H1 (cell line): ENCODE measurements around the gene CAPS. TPM values are rescaled to one million over a fixed set of nuclear protein-coding genes. Genes with fewer than 3 reads are reported as not detected.

ENCODE experiments used
- CTCF ChIA-PET: fragments of 300-600 bp; sonication (Branson Sonifier 250); formaldehyde crosslinking; loops from one replicate; lab custom pipeline; 2021; ENCODE audit not compliant: partially characterized antibody; lab: Charles Lee
- POLR2A ChIA-PET: fragments of 300-600 bp; sonication (Branson Sonifier 250); formaldehyde crosslinking; loops from one replicate; lab custom pipeline; 2021; ENCODE audit warnings: inconsistent platforms; ENCODE audit not compliant: partially characterized antibody; lab: Charles Lee
- DNase-seq, 2 experiments: peaks; one replicate each; pipeline versions ENCODE4 v3.0.0 to v3.0.0-alpha.2; 2010 to 2022; ENCODE audit warnings: low spot score in 2 of 2, low read depth in 1 of 2, mixed read lengths in 1 of 2
- FAIRE-seq: peaks from 2 replicates; lab custom pipeline; 2011; peaks lifted over from hg19 to GRCh38; lab: Jason Lieb, UNC
- H2AFZ ChIP-seq: 2 replicates; pipeline ENCODE4 v1.8.1; 2012; ENCODE audit warnings: low read length, inconsistent platforms
- H2AK5ac ChIP-seq: 2 replicates; pipeline ENCODE4 v1.6.1; 2013; ENCODE audit warnings: low read depth, low read length
- H2BK120ac ChIP-seq: replicated peaks from 2 replicates; pipeline ENCODE3; 2013; ENCODE audit warnings: low read depth, low read length, inconsistent platforms
- H2BK12ac ChIP-seq: 2 replicates; pipeline ENCODE4 v1.6.1; 2013; ENCODE audit warnings: low read depth, low read length
- H2BK15ac ChIP-seq: 2 replicates; pipeline ENCODE4 v1.6.1; 2013; ENCODE audit warnings: low read length
- H2BK20ac ChIP-seq: 2 replicates; pipeline ENCODE4 v1.6.1; 2013; ENCODE audit warnings: low read length
- H2BK5ac ChIP-seq: 2 replicates; pipeline ENCODE4 v1.6.1; 2013; ENCODE audit warnings: low read depth, low read length
- H3K14ac ChIP-seq: 2 replicates; pipeline ENCODE4 v1.6.1; 2013; ENCODE audit warnings: inconsistent platforms; ENCODE audit not compliant: insufficient read length
- H3K18ac ChIP-seq: 2 replicates; pipeline ENCODE4 v1.6.1; 2013; ENCODE audit warnings: low read length; ENCODE audit errors: extremely low read depth
- H3K23ac ChIP-seq: 2 replicates; pipeline ENCODE4 v1.6.1; 2013; ENCODE audit warnings: inconsistent platforms; ENCODE audit not compliant: insufficient read length
- H3K23me2 ChIP-seq: 2 replicates; pipeline ENCODE4 v1.6.1; 2013; ENCODE audit warnings: low read depth, low read length
- H3K27ac ChIP-seq: 2 replicates; pipeline ENCODE4 v1.6.1; 2011; ENCODE audit warnings: low read depth, low read length, inconsistent platforms
- H3K27me3 ChIP-seq, 4 experiments: replicated peaks in 1 of 4; 1 replicate in 1 of 4; 2 replicates in 3 of 4; pipeline versions ENCODE4 v1.6.1 to v1.8.1; 2011 to 2013; ENCODE audit warnings: low read length in 3 of 4, mild to moderate bottlenecking in 3 of 4, inconsistent platforms in 2 of 4, mixed read lengths in 2 of 4, moderate library complexity in 1 of 4; ENCODE audit not compliant: control insufficient read depth in 3 of 4, insufficient read depth in 3 of 4; ENCODE audit errors: extremely low read depth in 1 of 4
- H3K36me3 ChIP-seq, 4 experiments: 2 replicates each; pipeline versions ENCODE4 v1.6.1 to v1.8.1; 2011 to 2013; ENCODE audit warnings: mild to moderate bottlenecking in 4 of 4, low read length in 3 of 4, moderate library complexity in 2 of 4, control low read depth in 1 of 4, inconsistent platforms in 1 of 4; ENCODE audit not compliant: insufficient read depth in 4 of 4, control insufficient read depth in 2 of 4
- H3K4ac ChIP-seq: replicated peaks from 2 replicates; pipeline ENCODE3; 2013; ENCODE audit warnings: low read length, low read depth, mixed read lengths, inconsistent platforms; ENCODE audit not compliant: insufficient read length
- H3K4me1 ChIP-seq, 4 experiments: replicated peaks in 1 of 4; 1 replicate in 1 of 4; 2 replicates in 3 of 4; pipeline versions ENCODE4 v1.6.1 to v1.8.1; 2011 to 2013; ENCODE audit warnings: low read length in 3 of 4, inconsistent platforms in 2 of 4, mixed read lengths in 1 of 4; ENCODE audit not compliant: insufficient read depth in 4 of 4, control insufficient read depth in 3 of 4
- H3K4me2 ChIP-seq, 2 experiments: 2 replicates each; pipeline versions ENCODE4 v1.6.1 to v1.8.1; 2011 to 2013; ENCODE audit warnings: low read depth in 2 of 2, low read length in 2 of 2, control low read depth in 1 of 2, inconsistent platforms in 1 of 2, mild to moderate bottlenecking in 1 of 2; ENCODE audit not compliant: insufficient read depth in 1 of 2
- H3K4me3 ChIP-seq, 4 experiments: fragments of 200-600, 300-600 bp in 1 of 4; sonication (generic), shearing (Covaris generic), sonication (Bioruptor Twin) in 1 of 4; 2 replicates each; pipeline versions ENCODE4 v1.5.1 to v1.8.1; 2011 to 2016; ENCODE audit warnings: low read length in 4 of 4, low read depth in 3 of 4, control low read depth in 2 of 4, inconsistent platforms in 2 of 4, mild to moderate bottlenecking in 2 of 4, mixed read lengths in 1 of 4, moderate library complexity in 1 of 4; ENCODE audit not compliant: insufficient read depth in 2 of 4; ENCODE audit errors: extremely low read depth in 1 of 4
- H3K56ac ChIP-seq: replicated peaks from 2 replicates; pipeline ENCODE3; 2013; ENCODE audit warnings: low read depth, mild to moderate bottlenecking, mixed read lengths, low read length, inconsistent platforms; ENCODE audit not compliant: insufficient read length
- H3K79me1 ChIP-seq: 2 replicates; pipeline ENCODE4 v1.6.1; 2013; ENCODE audit warnings: low read depth, low read length, control low read depth
- H3K79me2 ChIP-seq, 2 experiments: 2 replicates each; pipeline versions ENCODE4 v1.6.1 to v1.8.1; 2012 to 2013; ENCODE audit warnings: low read length in 2 of 2, mild to moderate bottlenecking in 2 of 2, inconsistent platforms in 1 of 2; ENCODE audit not compliant: insufficient read depth in 2 of 2, control insufficient read depth in 1 of 2
- H3K9ac ChIP-seq, 4 experiments: replicated peaks in 1 of 4; 1 replicate in 1 of 4; 2 replicates in 3 of 4; pipeline versions ENCODE4 v1.6.1 to v1.8.1; 2011 to 2013; ENCODE audit warnings: low read depth in 3 of 4, low read length in 3 of 4, control low read depth in 2 of 4, mild to moderate bottlenecking in 2 of 4, moderate library complexity in 2 of 4, inconsistent platforms in 1 of 4; ENCODE audit errors: extremely low read depth in 1 of 4
- H3K9me3 ChIP-seq, 2 experiments: 2 replicates each; pipeline versions ENCODE4 v1.6.1 to v1.8.1; 2012 to 2013; ENCODE audit warnings: mild to moderate bottlenecking in 2 of 2, moderate library complexity in 2 of 2, control low read depth in 1 of 2, inconsistent platforms in 1 of 2, low read depth in 1 of 2, low read length in 1 of 2, mixed read lengths in 1 of 2; ENCODE audit not compliant: insufficient read depth in 2 of 2
- H4K20me1 ChIP-seq, 2 experiments: replicated peaks in 1 of 2; 2 replicates each; pipeline versions ENCODE3 to v1.8.1; 2011 to 2013; ENCODE audit warnings: inconsistent platforms in 2 of 2, low read length in 2 of 2, mild to moderate bottlenecking in 1 of 2; ENCODE audit not compliant: insufficient read depth in 2 of 2, control insufficient read depth in 1 of 2
- H4K5ac ChIP-seq: 2 replicates; pipeline ENCODE4 v1.6.1; 2013; ENCODE audit warnings: low read length, low read depth, mixed read lengths, inconsistent platforms; ENCODE audit not compliant: insufficient read length
- H4K8ac ChIP-seq: 2 replicates; pipeline ENCODE4 v1.8.0; 2013; ENCODE audit warnings: mild to moderate bottlenecking, moderate library complexity, low read length, inconsistent platforms; ENCODE audit not compliant: insufficient read depth; ENCODE audit errors: extremely low read depth
- H4K91ac ChIP-seq: replicated peaks from 2 replicates; pipeline ENCODE3; 2013; ENCODE audit warnings: low read length, mixed read lengths, inconsistent platforms; ENCODE audit not compliant: insufficient read length
- BACH1 ChIP-seq: IDR thresholded peaks from 2 replicates; pipeline ENCODE4 v1.6.1; 2012; ENCODE audit warnings: low read length, improper control_type of control experiment
- CBX5 ChIP-seq: fragments of 300-800, 300-1000 bp; sonication (generic); IDR thresholded peaks from 2 replicates; pipeline ENCODE4 v1.7.1; 2016; ENCODE audit warnings: antibody characterized with exemption, low read length, low read depth
- GTF2F1 ChIP-seq: IDR thresholded peaks from 2 replicates; pipeline ENCODE4 v1.6.1; 2012; ENCODE audit warnings: low read depth, low read length, improper control_type of control experiment, borderline replicate concordance
- KDM1A ChIP-seq: fragments of 200-600, 300-600 bp; sonication (generic); IDR thresholded peaks from 2 replicates; pipeline ENCODE4 v1.7.1; 2016; ENCODE audit warnings: mild to moderate bottlenecking, low read length, borderline replicate concordance
- KDM4A ChIP-seq: IDR thresholded peaks from one replicate; pipeline ENCODE4 v1.7.1; 2012; ENCODE audit warnings: low read depth, mild to moderate bottlenecking, moderate library complexity, low read length, inconsistent platforms; ENCODE audit not compliant: severe bottlenecking
- PHF8 ChIP-seq: fragments of 200-600 bp; sonication (generic); conservative IDR thresholded peaks from 2 replicates; pipeline ENCODE4 v1.7.1; 2012; ENCODE audit warnings: low read depth, mild to moderate bottlenecking, inconsistent platforms, low read length, moderate library complexity
- SIRT6 ChIP-seq: IDR thresholded peaks from one replicate; pipeline ENCODE4 v1.7.1; 2012; ENCODE audit warnings: low read length, inconsistent platforms
- SP2 ChIP-seq: IDR thresholded peaks from 2 replicates; pipeline ENCODE4 v1.6.1; 2012; ENCODE audit warnings: mild to moderate bottlenecking, low read length, inconsistent platforms
- SRF ChIP-seq: IDR thresholded peaks from 2 replicates; pipeline ENCODE4 v1.6.1; 2011; ENCODE audit warnings: mild to moderate bottlenecking, low read depth, low read length, moderate library complexity
- YY1 ChIP-seq: IDR thresholded peaks from 2 replicates; pipeline ENCODE4 v1.6.1; 2011; ENCODE audit warnings: low read depth, mild to moderate bottlenecking, low read length
- WGBS, 2 experiments: shearing (Covaris generic) in 1 of 2; methylation state at CpG; one replicate each; pipeline versions ENCODE4 v1.1.6 to v1.1.7; 2013 to 2015; ENCODE audit warnings: low lambda C conversion rate in 2 of 2, mixed read lengths in 2 of 2, inconsistent platforms in 1 of 2, low coverage in 1 of 2, missing lambda C conversion rate in 1 of 2; ENCODE audit not compliant: insufficient replicate concordance in 2 of 2, insufficient coverage in 1 of 2, insufficient read length in 1 of 2; ENCODE audit errors: extremely low coverage in 1 of 2, missing lambda C conversion rate in 1 of 2; 5-methylcytosine and 5-hydroxymethylcytosine counted together
- polyA plus RNA-seq, 7 experiments: library from polyadenylated mRNA; depleted of rRNA in 3 of 7; stranded (reverse) in 5 of 7; unstranded in 2 of 7; fragments of >200 nt in 5 of 7; fragments of 200-250 nt in 2 of 7; gene quantifications; 1 replicate in 5 of 7; 2 replicates in 1 of 7; 4 replicates in 1 of 7; pipeline versions ENCODE4 v1.2.1 to v1.2.3, GENCODE V29; 2011 to 2013; ENCODE audit warnings: missing spikeins in 2 of 7, mixed read lengths in 2 of 7
- total RNA-seq: library from RNA; stranded (reverse); fragmentation: NEBNext Ultra II Directional; extraction: Animal tissue kit (Norgen Biotek cat#: 25700); gene quantifications from 2 replicates; pipeline ENCODE4 v1.2.1, GENCODE V29; 2021
- TF ChIP-seq, protein P1 (sequence below): IDR thresholded peaks from 2 replicates; pipeline ENCODE4 v1.6.1; 2012; ENCODE audit warnings: inconsistent platforms

CAPS gene
- total and polyA plus RNA-seq, 2 of the 8 experiments (the other 6 are each of a cell fraction or from before 2014, with no cell fraction given), result 2.1 to 2.4 TPM

- H2BK20ac ChIP-seq, result 0 out of 2 replicates have a peak overlapping the region, but pooled peaks have one; percentile 1
- peak overlapping the region; percentile 85 for H3K18ac ChIP-seq
- H4K8ac ChIP-seq, result peak overlapping the region; percentile 17; the same call in 1 of the 2 replicates
- no peak overlapping the region for H3K27ac ChIP-seq
- H3K27me3 ChIP-seq, result no peaks in the 10 kb centered on the region; a peak in 1 of 7 replicates
- peaks cover 34 to 58% (median 41%) of the 10 kb centered on the region in 4 experiments for H3K4me1 ChIP-seq
- H3K79me1 ChIP-seq, result peaks cover 30% of the 10 kb centered on the region
- no peak overlapping the region for H3K56ac ChIP-seq
- DNase-seq, result no peak
- CTCF ChIA-PET, result interaction anchor here (0.6 to 6.0 kb wide), 10 partner anchors 9 to 780 kb away, joined by 3 to 48 read pairs (median 4); no protein-coding TSS in a partner anchor
- H4K5ac ChIP-seq, result no peak overlapping the region
- H2BK15ac ChIP-seq, result peak overlapping the region; percentile 75; the same call in 1 of the 2 replicates
- 0 out of 2 replicates have a peak overlapping the region, but pooled peaks have one; percentile 29 for H2BK5ac ChIP-seq
- no peak overlapping the region for H3K23ac ChIP-seq
- H2AFZ ChIP-seq, result no peak overlapping the region
- H4K91ac ChIP-seq, result peak overlapping the region; percentile 22
- no peak overlapping the region for H3K14ac ChIP-seq
- H3K23me2 ChIP-seq, result no peaks in the 10 kb centered on the region
- 84% methylated on average over 18 of the region's 18 CpGs; no CpG with 5 or more reads in 1 of the 2 experiments for WGBS, 2 experiments
- no peak for FAIRE-seq
- H2BK12ac ChIP-seq, result peak overlapping the region; percentile 69; the same call in 1 of the 2 replicates
- peak overlapping the region; percentile 54 to 65 for H3K4me2 ChIP-seq
- H3K9ac ChIP-seq, result no peak overlapping the region; a peak in 1 of 7 replicates
- H2AK5ac ChIP-seq, result peak overlapping the region; percentile 25
- peaks cover 0 to 3% (median 0%) of the 10 kb centered on the region in 4 experiments; a peak in 1 of 8 replicates for H3K36me3 ChIP-seq
- peaks cover 9 to 90% of the 10 kb centered on the region in 2 experiments for H3K79me2 ChIP-seq
- H3K9me3 ChIP-seq, result no peaks in the 10 kb centered on the region
- POLR2A ChIA-PET, result interaction anchor here (0.9 to 4.0 kb wide), 7 partner anchors 9 to 59 kb away, joined by 3 to 13 read pairs (median 4); partner anchors contain the start of gene NDUFA11
- H3K4me3 ChIP-seq, result peak overlapping the region in 1 of 4 experiments; percentile 15; a peak in 1 of 8 replicates
- H4K20me1 ChIP-seq, result peaks cover 37 to 45% of the 10 kb centered on the region in 2 experiments
- no peak overlapping the region for H2BK120ac ChIP-seq
- H3K4ac ChIP-seq, result peak overlapping the region; percentile 46
- no peak for TF ChIP-seq PHF8
- no peak for TF ChIP-seq SIRT6
- TF ChIP-seq BACH1, result no peak
- TF ChIP-seq, protein P1, sequence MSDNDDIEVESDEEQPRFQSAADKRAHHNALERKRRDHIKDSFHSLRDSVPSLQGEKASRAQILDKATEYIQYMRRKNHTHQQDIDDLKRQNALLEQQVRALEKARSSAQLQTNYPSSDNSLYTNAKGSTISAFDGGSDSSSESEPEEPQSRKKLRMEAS, result no peak
- no peak for TF ChIP-seq GTF2F1
- TF ChIP-seq CBX5, result no peak
- TF ChIP-seq YY1, result no peak
- no peak for TF ChIP-seq SRF
- no peak for TF ChIP-seq SP2
- no peak for TF ChIP-seq KDM1A
- no peak for TF ChIP-seq KDM4A
Measured at GRCh38 chr19:5952193-5953029, 38.4 kb downstream of the CAPS start.
